H1 (cell line): ENCODE data around the gene ING5.

ENCODE experiments used
- BCL11A ChIP-seq, 2 experiments: IDR thresholded peaks; one replicate each; pipeline ENCODE4 v1.6.1; 2011; ENCODE audit warnings: low read depth in 2 of 2, low read length in 2 of 2, mild to moderate bottlenecking in 2 of 2
- CTCF ChIP-seq, 3 experiments: IDR thresholded peaks; 1 replicate in 2 of 3; 2 replicates in 1 of 3; pipeline versions ENCODE4 v1.5.1 to v1.6.1; 2011; ENCODE audit warnings: low read length in 3 of 3, mild to moderate bottlenecking in 3 of 3, inconsistent platforms in 2 of 3, low read depth in 1 of 3, moderate library complexity in 1 of 3; ENCODE audit not compliant: insufficient read depth in 1 of 3; ENCODE audit errors: control extremely low read depth in 1 of 3
- EP300 ChIP-seq, 2 experiments: IDR thresholded peaks; 1 replicate in 1 of 2; 2 replicates in 1 of 2; pipeline ENCODE4 v1.6.1; 2011 to 2012; ENCODE audit warnings: low read depth in 2 of 2, low read length in 2 of 2, mild to moderate bottlenecking in 2 of 2, borderline replicate concordance in 1 of 2, inconsistent platforms in 1 of 2, moderate library complexity in 1 of 2
- MAX ChIP-seq: IDR thresholded peaks from 2 replicates; pipeline ENCODE4 v1.6.1; 2012; ENCODE audit warnings: inconsistent platforms
- POLR2A ChIP-seq, 2 experiments: IDR thresholded peaks; 1 replicate in 1 of 2; 2 replicates in 1 of 2; pipeline ENCODE4 v1.6.1; 2011; ENCODE audit warnings: low read depth in 2 of 2, low read length in 2 of 2, mild to moderate bottlenecking in 2 of 2; ENCODE audit errors: control extremely low read depth in 1 of 2
- POLR2AphosphoS5 ChIP-seq: IDR thresholded peaks from 2 replicates; pipeline ENCODE4 v1.6.1; 2011; ENCODE audit warnings: low read depth, low read length
- RFX5 ChIP-seq: IDR thresholded peaks from 2 replicates; pipeline ENCODE4 v1.6.1; 2011; ENCODE audit warnings: low read depth, low read length, improper control_type of control experiment, borderline replicate concordance
- SIN3A ChIP-seq, 2 experiments: IDR thresholded peaks in 1 of 2; conservative IDR thresholded peaks in 1 of 2; 2 replicates each; pipeline ENCODE4 v1.6.1; 2011 to 2012; ENCODE audit warnings: low read length in 2 of 2, improper control_type of control experiment in 1 of 2, low read depth in 1 of 2, mild to moderate bottlenecking in 1 of 2
- SP4 ChIP-seq: IDR thresholded peaks from 2 replicates; pipeline ENCODE4 v1.6.1; 2012; ENCODE audit warnings: low read length, inconsistent platforms
- TBP ChIP-seq: IDR thresholded peaks from 2 replicates; pipeline ENCODE4 v1.6.1; 2011; ENCODE audit warnings: low read depth, low read length, improper control_type of control experiment

- no peak for TF ChIP-seq SIN3A (conservative IDR thresholded peaks at IDR 0.05 in 1 of 2, IDR thresholded peaks at IDR 0.05 in 1 of 2; ENCODE audit: low read depth in 1 of 2, low read length in 2 of 2)
- no peak for TF ChIP-seq EP300 (IDR thresholded peaks at IDR 0.05; ENCODE audit: borderline replicate concordance in 1 of 2, low read depth in 2 of 2, low read length in 2 of 2)
- TF ChIP-seq CTCF (IDR thresholded peaks at IDR 0.05; ENCODE audit: control extremely low read depth in 1 of 3, insufficient read depth in 1 of 3, low read depth in 1 of 3, low read length in 3 of 3) = no peak
- TF ChIP-seq RFX5 = no peak
- no peak for TF ChIP-seq POLR2A (IDR thresholded peaks at IDR 0.05; ENCODE audit: control extremely low read depth in 1 of 2, low read depth in 2 of 2, low read length in 2 of 2)
- no peak for TF ChIP-seq SP4
- TF ChIP-seq MAX = no peak
- TF ChIP-seq BCL11A (IDR thresholded peaks at IDR 0.05; ENCODE audit: low read depth in 2 of 2, low read length in 2 of 2) = no peak
- TF ChIP-seq POLR2AphosphoS5 = no peak
- TF ChIP-seq TBP = no peak
Measured at GRCh38 chr2:241666627-241667400, 35.0 kb upstream of the ING5 start.
